Uterus (tissue), 4 donors: ENCODE data around the gene MTREX. TPM values are rescaled to one million over a fixed set of nuclear protein-coding genes. Genes with fewer than 3 reads are reported as not detected.
"Not testable (repeated sequence)": the region's sequence is repeated elsewhere in the genome, so short reads cannot be mapped to it uniquely, and the experiment has no call there.

Experiments
- DNase-seq, 2 donors: peaks; one replicate each; pipeline ENCODE4 v3.0.0-alpha.2; 2019 to 2020
- H3K27ac ChIP-seq, 2 donors: fragments of 200-600 bp; sonication (generic); 1 replicate in 1 of 2; 2 replicates in 1 of 2; pipeline ENCODE4 v1.5.1; 2016 to 2018
- H3K27me3 ChIP-seq, 2 donors: fragments of 200-600 bp; sonication (generic); one replicate each; pipeline ENCODE4 v1.5.1; 2018 to 2019; ENCODE audit warnings: control low read depth in 1 of 2
- H3K36me3 ChIP-seq, 2 donors: fragments of 200-600 bp; sonication (generic); one replicate each; pipeline ENCODE4 v1.5.1; 2019; ENCODE audit warnings: control low read depth in 1 of 2
- H3K4me1 ChIP-seq, 2 donors: fragments of 200-600 bp; sonication (generic); one replicate each; pipeline ENCODE4 v1.5.1; 2018 to 2019; ENCODE audit warnings: control low read depth in 1 of 2
- H3K4me3 ChIP-seq, 2 donors: fragments of 200-600 bp; sonication (generic); 1 replicate in 1 of 2; 2 replicates in 1 of 2; pipeline ENCODE4 v1.5.1; 2018 to 2019; ENCODE audit warnings: mild to moderate bottlenecking in 1 of 2
- H3K9me3 ChIP-seq, 2 donors: fragments of 200-600 bp; sonication (generic); one replicate each; pipeline ENCODE4 v1.5.1; 2019; ENCODE audit warnings: control low read depth in 1 of 2
- CTCF ChIP-seq, 4 experiments: fragments of 200-600 bp in 2 of 4; fragments of 450-650 bp in 2 of 4; sonication (generic) in 2 of 4; IDR thresholded peaks; one replicate each; pipeline ENCODE4 v1.5.1; 2016 to 2019; ENCODE audit warnings: antibody characterized with exemption in 4 of 4, mild to moderate bottlenecking in 2 of 4, moderate library complexity in 1 of 4
- POLR2A ChIP-seq, 2 donors: fragments of 450-650 bp; IDR thresholded peaks; one replicate each; pipeline ENCODE4 v1.6.1; 2016; ENCODE audit warnings: antibody characterized with exemption in 2 of 2, mild to moderate bottlenecking in 1 of 2, moderate library complexity in 1 of 2
- intact Hi-C: fragments of 100-400 bp; cut with DNase I; formaldehyde crosslinking; loops from one replicate; pipeline ENCODE4 v1.15.1; 2023; ENCODE audit warnings: low total_unique reads
- total RNA-seq, 4 donors: library from RNA; depleted of rRNA in 3 of 4; stranded (reverse); fragments of >200 nt in 3 of 4; gene quantifications; one replicate each; pipeline versions ENCODE4 v1.1.0 to v1.2.4, GENCODE V29; 2014 to 2023
- donor health status: DM: yes; HTN: yes; CAD: no.

Gene MTREX
- total RNA-seq, 4 donors from 2014 or later: 30.0 to 138 (median 59.2) TPM

- DNase-seq: no peak
- H3K4me3 ChIP-seq: no peak overlapping the region
- H3K27me3 ChIP-seq: no peaks in the 10 kb centered on the region
- no peaks in the 10 kb centered on the region for H3K9me3 ChIP-seq
- no peak overlapping the region for H3K27ac ChIP-seq
- intact Hi-C loops: no loop called here
- TF ChIP-seq CTCF (IDR thresholded peaks at IDR 0.05) (no peak), POLR2A (IDR thresholded peaks at IDR 0.05) (no peak)
- H3K36me3 ChIP-seq: no peaks in the 10 kb centered on the region
- H3K4me1 ChIP-seq: peaks cover 0 to 4% of the 10 kb centered on the region in 2 donors
These were observed 8.5 kb downstream of the MTREX start for GRCh38 chr5:55316289-55316688.

GRCh38 chr5:55316837-55317236 lies 9.0 kb downstream of the MTREX start:
- no peak overlapping the region for H3K4me3 ChIP-seq
- no peaks in the 10 kb centered on the region for H3K36me3 ChIP-seq
- H3K27ac ChIP-seq: no peak overlapping the region
- H3K9me3 ChIP-seq: no peaks in the 10 kb centered on the region
- no peaks in the 10 kb centered on the region for H3K27me3 ChIP-seq
- TF ChIP-seq POLR2A (IDR thresholded peaks at IDR 0.05): no peak
- TF ChIP-seq CTCF (IDR thresholded peaks at IDR 0.05): no peak
- intact Hi-C loops: no loop called here
- peaks cover 0 to 4% of the 10 kb centered on the region in 2 donors for H3K4me1 ChIP-seq
- DNase-seq: no peak

- H3K4me1 ChIP-seq, H3K36me3 ChIP-seq, DNase-seq, H3K27me3 ChIP-seq, H3K9me3 ChIP-seq, intact Hi-C loops, H3K4me3 ChIP-seq: not testable (repeated sequence)
- H3K27ac ChIP-seq: peak overlapping the region in 1 of 2 donors; percentile 21
These were observed 10.4 kb downstream of the MTREX start for GRCh38 chr5:55318237-55318636.

DNA sequence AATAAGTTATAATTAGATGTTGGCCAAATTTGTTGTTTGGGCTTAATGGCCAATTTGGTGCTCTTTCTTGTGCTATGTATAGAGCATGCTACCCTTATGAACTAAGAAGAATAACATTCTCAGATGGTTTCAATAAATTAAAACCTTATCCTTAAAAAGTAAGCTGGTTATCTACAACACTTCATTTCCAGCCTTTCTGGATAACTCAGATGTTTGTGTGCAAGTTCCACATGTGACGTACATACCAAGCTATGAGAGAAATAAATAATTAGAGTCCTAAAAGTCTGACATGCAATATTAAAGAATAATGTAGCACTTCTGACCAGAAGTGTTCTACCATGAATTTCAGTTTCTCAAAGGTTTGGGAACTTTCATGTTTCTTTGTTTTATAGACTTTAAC lies 11.7 kb downstream of the MTREX start:
- no peak for TF ChIP-seq POLR2A (IDR thresholded peaks at IDR 0.05)
- TF ChIP-seq CTCF (IDR thresholded peaks at IDR 0.05): no peak
- H3K4me1 ChIP-seq: peaks cover 0 to 4% of the 10 kb centered on the region in 2 donors
- H3K27me3 ChIP-seq: no peaks in the 10 kb centered on the region
- intact Hi-C loops: no loop called here
- no peak overlapping the region for H3K4me3 ChIP-seq
- DNase-seq: no peak
- no peaks in the 10 kb centered on the region for H3K9me3 ChIP-seq
- H3K36me3 ChIP-seq: no peaks in the 10 kb centered on the region
- peak overlapping the region; percentile 22 to 62 for H3K27ac ChIP-seq

- intact Hi-C loops: no loop called here
- no peak for DNase-seq
- Histone ChIP-seq H3K4me1 (peaks cover 0 to 4% of the 10 kb centered on the region in 2 donors), H3K9me3 (no peaks in the 10 kb centered on the region), H3K36me3 (no peaks in the 10 kb centered on the region), H3K4me3 (no peak overlapping the region), H3K27me3 (no peaks in the 10 kb centered on the region), H3K27ac (peak overlapping the region; percentile 22 to 62)
- TF ChIP-seq CTCF (IDR thresholded peaks at IDR 0.05) (no peak), POLR2A (IDR thresholded peaks at IDR 0.05) (no peak)
These were observed 12.8 kb downstream of the MTREX start for GRCh38 chr5:55320571-55320970.

DNA sequence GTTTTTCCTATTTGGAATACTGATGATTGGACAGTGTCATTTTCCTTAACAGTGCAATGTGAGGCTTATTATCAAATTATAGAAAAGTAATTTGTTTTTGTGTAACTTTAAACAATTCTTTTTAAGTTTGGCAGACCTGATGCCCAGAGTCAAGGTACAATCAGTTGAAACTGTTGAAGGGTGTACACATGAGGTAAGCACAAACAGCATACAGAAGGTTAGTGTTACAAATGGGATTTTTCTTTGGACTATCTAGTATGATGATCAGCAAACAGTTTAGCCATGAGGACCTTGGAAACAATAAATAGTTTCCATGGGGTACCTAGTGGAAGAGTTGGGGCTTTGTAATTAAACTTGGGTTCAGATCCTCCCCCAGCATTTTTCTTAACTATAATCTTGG lies 16.2 kb downstream of the MTREX start:
- H3K27me3 ChIP-seq: no peaks in the 10 kb centered on the region
- no peak for TF ChIP-seq CTCF (IDR thresholded peaks at IDR 0.05)
- no peak for TF ChIP-seq POLR2A (IDR thresholded peaks at IDR 0.05)
- H3K4me1 ChIP-seq: peaks cover 0 to 4% of the 10 kb centered on the region in 2 donors
- H3K9me3 ChIP-seq: no peaks in the 10 kb centered on the region
- H3K4me3 ChIP-seq: no peak overlapping the region
- H3K27ac ChIP-seq: no peak overlapping the region
- H3K36me3 ChIP-seq: no peaks in the 10 kb centered on the region
- no peak for DNase-seq
- intact Hi-C loops: no loop called here
